ENCODE results near the gene IL31.
"Not testable (repeated sequence)": the region's sequence is repeated elsewhere in the genome, so short reads cannot be mapped to it uniquely, and the experiment has no call there.

IL31 gene

GRCh38 chr12:122192441-122192840 is 18.4 kb upstream of the IL31 start:
- DNase-seq (ENCODE audit: low read depth) = no peak

- DNase-seq (ENCODE audit: low read depth) = no peak
Measured at GRCh38 chr12:122190842-122191668, 17.0 kb upstream of the IL31 start.

GRCh38 chr12:122189626-122190475 is 15.8 kb upstream of the IL31 start:
- DNase-seq (ENCODE audit: low read depth) = no peak

GRCh38 chr12:122187466-122187865 is 13.4 kb upstream of the IL31 start:
- no peak for DNase-seq (ENCODE audit: low read depth)

- DNase-seq (ENCODE audit: low read depth) = no peak
Measured at GRCh38 chr12:122185494-122186082, 11.6 kb upstream of the IL31 start.

GRCh38 chr12:122185079-122185478 is 11.1 kb upstream of the IL31 start:
- no peak for DNase-seq (ENCODE audit: low read depth)

GRCh38 chr12:122184517-122184916 is 10.5 kb upstream of the IL31 start:
- DNase-seq (ENCODE audit: low read depth) = no peak

GRCh38 chr12:122183588-122183940 is 9.5 kb upstream of the IL31 start:
- no peak for DNase-seq (ENCODE audit: low read depth)

GRCh38 chr12:122182887-122183587 is 9.0 kb upstream of the IL31 start, which contains the start of gene LRRC43:
TSS of gene LRRC43 (plus strand) at chr12:122183123. CDS start at chr12:122183145, 22 bp downstream.
- no peak for DNase-seq (ENCODE audit: low read depth)

GRCh38 chr12:122176473-122176872 is 2.5 kb upstream of the IL31 start:
- not testable (repeated sequence) for DNase-seq (ENCODE audit: low read depth)

GRCh38 chr12:122172262-122172939 is 1.6 kb downstream of the IL31 start:
- no peak for DNase-seq (ENCODE audit: low read depth)

GRCh38 chr12:122171399-122171798 is 2.6 kb downstream of the IL31 start:
- DNase-seq (ENCODE audit: low read depth) = no peak

- no peak for DNase-seq (ENCODE audit: low read depth)
Measured at GRCh38 chr12:122168492-122168891, 5.5 kb downstream of the IL31 start.

- DNase-seq (ENCODE audit: low read depth) = no peak
Measured at GRCh38 chr12:122167356-122167925, 6.6 kb downstream of the IL31 start.

- DNase-seq (ENCODE audit: low read depth) = no peak
Measured at GRCh38 chr12:122166422-122167349, 7.3 kb downstream of the IL31 start.

GRCh38 chr12:122162976-122163375 is 11.0 kb downstream of the IL31 start:
- no peak for DNase-seq (ENCODE audit: low read depth)

GRCh38 chr12:122161682-122162081 is 12.3 kb downstream of the IL31 start:
- DNase-seq (ENCODE audit: low read depth) = no peak

GRCh38 chr12:122160761-122161160 is 13.3 kb downstream of the IL31 start:
- DNase-seq (ENCODE audit: low read depth) = no peak

GRCh38 chr12:122159882-122160281 is 14.1 kb downstream of the IL31 start:
- no peak for DNase-seq (ENCODE audit: low read depth)

GRCh38 chr12:122158700-122159285 is 15.2 kb downstream of the IL31 start:
- no peak for DNase-seq (ENCODE audit: low read depth)

Data from stromal cell of bone marrow (primary cell).